Fibroblast of skin of right quadriceps (primary cell): ENCODE data around the gene FUT1.
A peak's percentile ranks its signal among the peaks of the same experiment; 100 is the strongest.
"Not testable (repeated sequence)": the region's sequence is repeated elsewhere in the genome, so short reads cannot be mapped to it uniquely, and the experiment has no call there.

Experiments used
- DNase-seq: peaks from one replicate; pipeline ENCODE4 v3.0.0-alpha.2; 2013

Gene FUT1

DNA sequence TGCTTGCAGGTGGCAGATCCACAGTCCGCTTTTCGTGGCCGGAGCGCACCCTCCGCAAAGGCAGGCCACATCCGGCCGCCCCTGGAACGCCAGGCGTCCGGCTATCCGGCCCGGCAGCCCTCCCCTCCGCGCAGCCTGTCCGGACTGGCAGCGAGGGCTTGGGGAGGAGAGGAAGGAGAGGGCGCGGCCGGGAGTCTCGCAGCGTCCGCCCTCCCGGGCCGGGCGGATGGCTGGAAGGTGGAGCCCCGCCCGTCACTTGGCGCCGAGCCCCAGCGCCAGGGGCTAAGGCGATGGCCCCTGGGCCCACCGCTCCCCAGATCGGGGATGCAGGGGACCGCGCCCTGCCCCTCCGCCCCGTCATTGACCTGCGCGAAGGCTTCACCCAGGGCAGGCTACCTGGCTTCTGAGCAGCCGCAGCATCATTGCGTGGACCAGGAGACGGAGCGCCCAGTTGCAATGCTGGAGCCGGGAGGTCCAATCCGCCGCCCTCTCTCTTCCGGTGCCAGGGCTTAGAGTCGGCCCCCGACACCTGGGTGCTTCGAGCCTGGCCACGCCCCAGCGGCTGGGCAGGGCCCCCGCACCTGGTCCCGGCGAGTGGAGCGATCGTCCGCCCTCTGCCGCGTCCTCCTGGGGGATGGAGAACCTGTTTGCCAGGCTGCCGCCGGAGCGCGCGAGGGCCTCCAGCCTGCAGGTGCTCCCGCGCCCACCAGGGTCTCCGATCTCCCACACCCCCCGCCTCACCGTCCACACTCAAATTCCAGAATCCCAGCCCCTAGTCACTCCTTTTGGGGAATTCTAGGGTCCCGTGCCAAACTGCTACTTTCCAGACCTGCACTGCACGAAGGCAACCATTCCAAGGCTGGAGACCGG lies at the start of gene FUT1:
FUT1 (minus strand) TSS at position 146 of the 870 bp plus-strand sequence. CDS start 1,360 bp downstream, outside the sequence.
- DNase-seq, result no peak

DNA sequence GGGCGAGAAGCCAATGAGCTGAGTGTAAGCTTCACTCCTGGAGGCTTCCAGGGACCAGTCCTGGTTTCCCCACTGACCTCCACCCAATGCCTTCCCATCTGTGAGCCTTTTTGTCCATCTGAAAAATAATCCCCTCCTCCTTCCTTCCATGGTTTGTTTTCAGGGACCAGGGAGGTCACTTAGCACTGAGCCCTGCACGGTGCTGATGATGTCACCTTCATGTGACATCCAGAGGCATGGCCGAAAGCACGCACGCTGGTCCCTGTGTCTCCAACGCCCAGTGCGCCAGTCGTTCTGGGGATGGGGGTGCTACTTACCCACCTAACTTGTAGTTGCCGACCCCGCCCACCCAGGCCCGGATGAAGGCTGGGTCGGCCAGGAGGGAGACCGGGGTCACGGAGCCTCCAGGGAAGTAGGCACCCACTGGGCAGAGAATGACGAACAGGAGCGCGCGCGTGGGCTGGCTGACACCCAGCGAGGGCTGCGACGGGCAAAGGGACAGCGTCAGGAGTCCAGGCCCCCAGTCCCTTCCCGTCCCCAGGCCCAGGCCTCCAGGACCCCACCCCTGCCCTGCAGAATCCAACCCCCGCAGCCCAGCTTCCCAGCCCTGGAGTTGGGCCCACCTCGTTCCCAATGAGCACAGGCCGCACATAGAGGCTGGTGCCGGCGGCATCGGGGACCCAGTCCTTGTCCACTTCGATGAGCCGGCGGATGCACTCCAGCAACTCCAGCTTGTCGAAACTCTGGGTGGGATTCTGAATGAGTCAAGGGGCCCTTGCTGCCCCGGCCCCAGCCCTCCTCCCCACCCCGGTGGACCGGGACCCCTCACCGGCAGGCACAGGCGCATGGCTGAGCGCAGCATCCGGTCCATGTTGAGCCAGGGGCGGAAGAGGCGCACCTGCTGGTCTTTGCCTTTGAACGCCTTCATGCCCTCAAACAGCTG lies 47.2 kb upstream of the FUT1 start:
- DNase-seq, result no peak

DNA sequence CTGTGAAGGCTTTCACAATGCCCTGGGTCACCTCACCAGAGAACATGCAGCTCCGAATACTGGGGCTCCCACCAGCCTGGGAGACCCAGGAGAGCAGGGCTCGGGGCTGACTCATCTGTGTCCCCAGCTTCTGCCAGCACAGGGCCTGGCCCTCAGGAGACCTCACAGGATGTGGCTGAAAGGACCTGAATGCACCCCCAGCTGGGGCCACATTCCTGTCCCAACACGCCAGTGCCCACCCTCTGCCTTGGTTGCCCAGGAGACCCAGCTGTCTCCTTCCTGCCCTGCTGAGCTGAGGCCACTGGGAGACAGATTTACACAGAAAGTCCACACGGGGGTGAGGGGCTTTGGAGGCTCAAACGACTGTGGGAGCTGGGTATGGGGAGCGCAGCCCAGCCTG lies 46.5 kb upstream of the FUT1 start:
- DNase-seq, result peak; percentile 42

DNA sequence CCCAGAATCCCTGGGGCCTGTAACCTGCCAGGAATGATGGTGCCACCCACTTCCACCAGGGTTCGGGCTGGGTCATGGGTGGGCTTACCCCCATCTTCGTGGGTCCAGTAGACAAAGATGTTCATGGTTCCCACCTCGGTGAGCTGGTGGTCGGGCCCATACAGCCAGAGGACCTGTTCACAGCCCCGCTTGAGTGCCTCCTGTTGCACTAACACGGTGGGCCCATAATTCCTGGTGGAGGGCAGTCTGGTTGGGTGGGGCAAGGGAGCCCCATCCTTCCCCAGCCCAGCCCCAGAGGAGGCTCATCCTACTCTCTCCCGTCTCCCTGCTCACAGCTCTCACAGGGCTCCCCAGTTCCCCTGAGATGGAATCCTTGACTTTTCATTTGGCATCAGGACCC lies 44.7 kb upstream of the FUT1 start:
- no peak for DNase-seq

DNA sequence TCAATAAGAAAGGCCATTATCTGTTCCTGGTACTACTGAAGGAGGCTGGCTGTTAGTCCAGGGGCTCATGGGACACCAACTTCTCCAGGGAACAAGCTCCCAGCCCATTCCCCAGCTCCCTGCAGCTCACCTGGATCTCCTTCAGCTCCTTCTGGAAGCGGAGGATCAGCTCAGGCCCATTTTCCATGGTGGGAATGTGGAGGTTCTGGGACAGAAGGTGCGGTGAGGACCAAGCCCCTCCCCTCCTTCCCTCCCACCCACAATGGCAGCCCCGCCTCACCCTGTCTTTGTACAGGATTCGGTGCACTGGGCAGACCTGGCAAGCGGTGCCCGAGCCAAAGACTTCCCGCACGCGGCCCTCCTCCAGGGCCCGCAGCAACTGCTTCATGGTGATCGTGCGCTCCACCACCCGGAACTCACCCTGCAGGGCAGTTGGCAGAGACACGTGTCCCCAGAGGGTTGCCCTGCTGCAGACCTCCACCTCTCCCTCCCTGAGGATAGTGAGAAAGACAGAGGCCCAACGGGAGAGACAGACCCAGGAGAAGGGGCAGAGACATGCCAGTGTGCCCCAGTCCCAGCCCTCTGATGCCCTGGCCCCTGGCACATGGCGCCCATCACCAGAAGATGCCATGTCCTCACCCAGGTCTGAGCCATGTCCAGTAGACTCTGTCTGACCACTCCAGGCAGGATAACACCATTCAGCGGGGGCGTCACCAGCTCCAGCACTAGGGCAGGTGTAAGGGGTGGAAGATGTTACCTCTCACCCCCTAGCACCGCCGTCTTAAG lies 44.0 kb upstream of the FUT1 start:
- no peak for DNase-seq

DNA sequence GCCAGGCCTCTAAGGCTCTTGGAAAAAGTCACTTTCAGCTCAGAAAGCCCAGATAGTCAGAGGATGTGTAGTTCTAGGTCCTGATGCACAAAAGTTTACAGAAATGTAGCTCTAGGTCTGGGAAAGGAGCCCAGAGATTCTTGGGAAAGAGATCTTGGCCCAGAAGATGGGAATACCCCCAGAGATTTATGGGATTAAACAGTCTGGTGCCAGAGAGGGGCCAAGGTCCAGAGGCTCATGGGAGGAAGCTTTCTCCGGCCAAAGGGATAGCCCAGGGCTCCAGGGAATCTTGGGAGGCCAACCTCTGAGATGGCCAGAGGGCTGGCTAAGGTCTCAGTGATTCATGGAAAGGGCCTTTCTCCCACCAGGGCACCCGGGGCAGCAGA lies 43.2 kb upstream of the FUT1 start:
- DNase-seq, result no peak

DNA sequence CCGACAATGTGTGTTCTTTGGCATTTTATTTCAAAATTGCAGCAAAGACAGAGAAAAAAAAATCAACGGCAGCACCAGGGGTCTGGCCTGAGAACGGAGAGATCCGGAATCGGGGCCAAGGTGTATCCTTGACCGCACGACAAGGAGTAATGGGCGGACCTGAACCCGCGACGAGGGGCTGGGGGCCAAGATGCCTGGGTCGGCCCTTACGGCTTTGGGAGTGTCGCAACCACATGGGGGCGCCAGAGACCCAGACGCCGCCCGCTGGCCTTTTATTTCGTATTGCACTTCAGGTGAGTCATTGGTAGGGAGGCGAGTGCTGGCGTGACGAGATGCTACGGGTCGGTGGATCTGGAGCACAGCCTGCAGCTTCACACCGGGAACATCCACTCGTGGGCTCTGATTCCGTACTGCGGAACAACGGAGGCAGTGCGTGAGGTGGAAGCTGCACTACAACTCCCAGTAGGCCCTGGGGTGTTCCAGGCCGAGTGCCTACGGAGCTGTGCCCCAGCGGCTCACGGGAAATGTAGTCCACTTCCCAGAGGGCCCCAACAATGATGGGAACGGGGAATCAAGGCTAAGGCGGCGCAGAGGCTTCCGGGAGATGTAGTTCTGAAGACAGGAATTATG lies 42.7 kb upstream of the FUT1 start:
- DNase-seq, result peak; percentile 92

DNA sequence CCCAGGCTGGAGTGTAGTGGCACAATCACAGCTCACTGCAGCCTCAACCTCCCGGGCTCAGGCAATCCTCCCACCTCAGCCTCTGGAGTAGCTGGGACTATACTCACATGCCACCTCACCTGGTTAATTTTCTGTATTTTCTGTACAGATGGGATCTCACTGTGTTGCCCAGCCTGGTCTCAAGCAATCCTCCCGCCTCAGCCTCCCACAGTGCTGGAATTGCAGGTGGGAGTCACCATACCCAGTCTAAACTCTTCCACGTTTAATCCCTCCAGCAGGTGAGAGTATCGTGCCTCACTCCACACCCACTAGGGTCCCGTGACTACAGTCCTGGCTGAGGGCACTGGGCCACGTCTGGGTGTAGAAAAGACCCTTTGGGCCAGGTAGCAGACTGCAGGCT lies 41.9 kb upstream of the FUT1 start:
- DNase-seq, result no peak

DNA sequence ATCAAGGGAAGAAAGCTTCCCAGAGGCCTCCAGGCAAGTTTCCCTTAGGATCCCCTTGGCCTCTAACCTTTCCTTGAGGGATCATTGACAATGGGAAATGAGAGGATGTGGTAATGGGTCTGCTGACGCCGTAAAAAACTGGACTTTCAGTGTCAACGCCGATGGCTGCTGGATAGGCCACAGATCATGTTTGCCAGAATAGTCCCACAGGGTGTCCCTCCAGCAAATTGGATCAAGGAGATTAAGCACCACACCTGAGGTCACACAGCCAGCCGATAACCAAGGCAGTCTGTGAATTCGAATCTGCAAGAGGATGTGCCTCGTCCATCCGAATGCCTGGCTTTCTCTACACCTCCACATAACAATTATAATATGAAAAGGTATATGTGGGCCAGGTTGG lies 40.8 kb upstream of the FUT1 start:
- no peak for DNase-seq

DNA sequence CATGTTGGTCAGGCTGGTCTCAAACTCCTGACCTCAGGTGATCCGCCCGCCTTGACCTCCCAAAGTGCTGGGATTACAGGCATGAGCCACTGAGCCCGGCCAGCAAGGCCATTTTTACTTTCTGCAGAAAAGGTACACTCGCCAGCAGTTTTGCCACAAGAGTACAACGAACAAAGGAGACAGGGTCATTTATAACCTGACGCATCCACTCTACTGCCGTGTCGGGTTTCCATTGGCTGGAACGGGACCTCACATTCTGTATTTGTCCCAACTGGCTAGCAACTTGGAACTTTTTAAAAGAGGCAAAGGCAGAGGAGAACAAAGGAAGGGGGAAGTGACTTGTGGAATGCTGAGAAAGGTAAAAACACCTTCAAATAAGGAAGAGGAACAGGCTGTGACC lies 34.9 kb upstream of the FUT1 start:
- DNase-seq, result not testable (repeated sequence)

DNA sequence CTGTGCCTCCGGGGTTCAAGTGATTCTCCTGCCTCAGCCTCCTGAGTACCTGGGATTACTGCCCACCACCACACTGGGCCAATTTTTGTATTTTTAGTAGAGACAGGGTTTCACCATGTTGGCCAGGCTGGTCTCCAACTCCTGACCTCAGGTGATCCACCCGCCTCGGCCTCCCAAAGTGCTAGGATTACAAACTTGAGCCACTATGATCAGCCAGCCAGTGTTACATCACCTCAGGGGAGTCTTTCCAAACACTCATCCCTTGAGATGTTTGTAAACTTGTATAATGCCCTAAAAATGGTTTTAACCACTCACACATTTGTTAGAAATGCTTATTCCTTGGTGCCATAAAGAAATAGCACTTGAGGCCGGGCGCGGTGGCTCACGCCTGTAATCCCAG lies 34.0 kb upstream of the FUT1 start:
- DNase-seq, result not testable (repeated sequence)

DNA sequence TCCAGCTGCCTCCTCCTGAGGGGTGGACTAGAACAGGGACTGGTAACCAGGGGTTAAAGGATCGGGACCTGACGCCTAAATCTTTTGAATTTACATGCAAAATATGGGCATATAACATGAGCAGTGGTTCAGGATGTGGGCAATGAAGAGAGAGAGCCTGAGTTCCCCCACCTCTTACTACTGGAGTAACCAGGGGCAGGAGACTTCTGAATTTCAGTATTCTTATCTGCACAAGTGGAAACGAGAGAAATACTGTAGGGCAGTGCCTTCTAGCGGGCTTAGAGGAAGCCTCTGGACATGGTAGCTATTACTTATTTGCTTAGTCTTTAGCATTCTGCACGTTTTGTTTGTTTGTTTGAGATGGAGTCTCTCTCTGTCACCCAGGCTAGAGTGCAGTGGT lies 32.1 kb upstream of the FUT1 start:
- no peak for DNase-seq

DNA sequence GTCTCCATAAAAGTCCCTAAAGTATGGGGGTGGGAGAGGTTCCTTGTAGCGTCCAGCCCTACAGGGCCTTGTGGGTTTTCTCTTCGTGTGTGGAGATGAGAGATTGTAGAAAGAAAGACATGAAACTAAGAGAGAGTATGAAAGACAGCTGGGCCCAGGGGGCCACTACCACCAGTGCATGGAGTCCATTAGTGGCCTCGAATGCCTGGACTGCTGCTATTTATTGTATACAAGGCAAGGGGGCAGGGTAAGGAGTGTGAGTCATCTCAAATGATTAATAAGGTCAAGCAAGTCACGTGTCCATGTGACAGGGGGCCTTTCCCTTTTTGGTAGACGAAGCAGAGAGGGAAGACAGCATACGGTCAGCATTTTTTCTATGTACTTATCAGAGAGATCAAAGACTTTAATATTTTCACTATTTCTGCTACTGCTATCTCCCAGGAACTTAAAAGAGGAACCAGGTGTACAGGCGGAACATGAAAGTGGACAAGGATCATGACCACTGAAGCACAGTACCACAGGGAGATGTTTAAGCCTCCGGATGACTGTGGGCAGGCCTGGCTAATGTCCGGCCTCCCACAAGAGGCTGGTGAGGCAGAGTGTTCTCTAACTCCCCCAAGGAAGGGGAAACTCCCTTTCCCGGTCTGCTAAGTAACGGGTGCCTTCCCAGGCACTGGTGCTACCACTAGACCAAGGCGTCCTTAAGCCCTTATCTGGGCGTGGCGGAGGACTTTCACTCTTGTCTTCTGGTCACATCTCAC lies 28.4 kb upstream of the FUT1 start:
- DNase-seq, result peak; percentile 29

DNA sequence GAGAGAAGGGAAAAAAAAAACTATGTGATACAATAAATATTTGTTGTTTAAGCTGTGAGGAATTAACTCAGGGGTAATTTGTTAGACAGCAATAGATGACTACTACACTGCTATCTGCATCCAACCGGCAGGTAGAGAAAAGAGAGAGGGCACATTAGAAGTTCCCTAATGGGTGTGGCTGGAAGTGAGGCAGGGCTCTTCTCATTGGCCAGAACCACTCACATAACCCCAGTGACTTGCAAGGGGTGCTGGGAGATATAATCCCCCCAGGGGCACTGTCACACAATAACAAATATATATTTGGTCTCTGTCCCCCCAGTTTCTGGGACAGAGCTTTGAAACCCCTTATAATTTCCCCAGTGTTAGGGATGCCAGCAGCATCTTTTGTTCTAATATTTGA lies 27.2 kb upstream of the FUT1 start:
- DNase-seq, result no peak

DNA sequence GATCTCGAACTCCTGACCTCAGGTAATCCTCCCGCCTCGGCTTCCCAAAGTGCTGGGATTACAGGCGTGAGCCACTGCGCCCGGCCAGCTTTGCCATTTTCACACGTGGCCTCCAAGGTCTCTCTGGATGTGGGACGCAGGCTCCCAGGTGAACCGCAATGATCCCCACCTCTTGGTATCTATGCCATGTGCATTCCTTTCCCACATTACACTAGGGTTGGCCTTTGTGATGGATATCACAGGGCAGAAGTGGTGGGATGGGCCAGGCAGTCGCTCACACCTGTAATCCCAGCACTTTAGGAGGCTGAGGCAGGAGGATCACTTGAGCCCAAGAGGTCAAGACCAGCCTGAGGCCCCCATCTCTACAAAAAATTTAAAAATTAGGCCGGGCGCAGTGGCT lies 25.3 kb upstream of the FUT1 start:
- no peak for DNase-seq

DNA sequence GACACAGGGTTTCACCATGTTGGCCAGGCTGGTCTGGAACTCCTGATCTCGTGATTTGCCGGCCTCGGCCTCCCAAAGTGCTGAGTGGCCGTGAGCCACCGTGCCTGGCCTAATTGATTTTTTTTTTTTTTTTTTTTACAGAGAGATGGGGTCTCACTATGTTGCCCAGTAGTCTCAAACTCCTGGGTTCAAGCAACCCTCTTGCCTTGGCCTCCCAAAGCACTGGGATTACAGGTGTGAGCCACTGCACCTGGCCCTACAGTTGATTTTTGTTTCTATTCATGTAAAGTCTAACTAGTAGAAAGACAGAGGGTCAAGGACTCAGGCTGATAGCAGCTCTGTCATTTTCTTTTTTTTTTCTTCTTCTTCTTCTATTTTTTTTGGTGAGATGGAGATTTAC lies 24.7 kb upstream of the FUT1 start:
- no peak for DNase-seq

DNA sequence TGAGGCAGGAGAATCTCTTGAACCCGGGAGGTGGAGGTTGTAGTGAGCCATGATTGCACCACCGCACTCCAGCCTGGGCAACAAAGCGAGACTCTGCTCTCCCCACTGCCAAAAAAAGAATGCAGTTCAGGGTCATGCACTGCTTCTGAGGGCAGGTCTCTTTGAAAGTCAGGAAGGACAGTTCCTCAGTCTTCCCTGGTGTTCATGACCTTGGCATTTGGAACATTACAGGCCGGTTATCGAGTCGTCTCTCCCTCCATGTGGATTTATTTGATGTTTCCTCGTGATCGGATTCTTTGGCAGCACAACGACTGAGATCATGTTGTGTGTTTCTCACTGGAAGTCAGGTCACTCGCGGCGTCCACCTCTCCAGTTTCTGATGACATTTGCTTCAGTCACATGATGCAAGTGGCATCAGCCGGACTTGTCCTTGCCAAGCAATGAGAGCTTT lies 20.1 kb upstream of the FUT1 start:
- DNase-seq, result no peak

DNA sequence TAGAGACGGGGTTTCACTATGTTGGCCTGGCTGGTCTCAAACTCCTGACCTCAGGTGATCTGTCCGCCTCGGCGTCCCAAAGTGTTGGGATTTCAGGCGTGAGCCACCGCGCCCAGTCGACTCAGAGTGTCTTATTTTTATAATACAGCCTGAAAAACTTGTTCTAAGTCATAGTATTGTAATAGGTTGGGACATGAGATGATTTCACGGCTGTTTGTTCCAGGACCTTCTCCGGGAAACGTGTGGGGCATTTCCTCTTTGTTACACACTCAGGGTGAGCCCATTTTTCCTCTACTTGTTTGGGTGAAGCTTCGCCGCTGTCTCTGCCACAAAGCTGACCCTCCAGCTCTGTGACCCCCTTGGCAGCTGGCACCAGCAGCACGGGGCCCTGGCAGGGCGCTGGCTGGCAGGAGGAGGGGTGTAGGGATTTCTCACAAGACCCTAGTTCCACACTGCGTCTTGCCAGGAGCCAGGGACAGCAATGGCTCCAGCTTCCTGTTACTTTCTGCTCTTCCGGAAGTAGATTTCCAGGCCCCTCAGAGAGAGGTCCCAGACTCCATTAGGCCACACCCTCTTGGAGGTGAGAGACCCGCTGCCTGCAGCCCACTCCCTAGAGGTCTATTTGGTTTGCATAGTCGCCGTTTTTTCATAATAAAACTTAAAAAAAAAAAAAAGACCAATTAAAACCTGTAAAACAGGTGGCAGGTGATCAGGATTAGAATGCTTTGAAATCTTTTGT lies 18.5 kb upstream of the FUT1 start:
- no peak for DNase-seq

DNA sequence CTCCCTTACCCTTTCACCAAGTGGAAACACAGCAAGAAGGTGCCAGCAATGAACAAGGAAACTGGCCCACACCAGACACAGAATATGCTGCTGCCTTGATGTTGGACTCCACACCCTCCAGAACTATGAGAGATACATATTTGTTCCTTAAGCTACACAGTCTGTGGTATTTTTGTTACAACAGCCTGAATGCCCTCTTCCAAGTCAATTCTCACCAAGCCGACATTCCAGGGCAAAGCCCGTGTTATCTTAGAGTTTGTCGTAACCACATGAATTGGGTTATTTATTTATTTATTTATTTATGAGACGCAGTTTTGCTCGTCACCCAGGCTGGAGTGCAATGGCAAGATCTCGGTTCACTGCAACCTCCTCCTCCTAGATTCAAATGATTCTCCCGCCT lies 17.8 kb upstream of the FUT1 start:
- peak; percentile 61 for DNase-seq

DNA sequence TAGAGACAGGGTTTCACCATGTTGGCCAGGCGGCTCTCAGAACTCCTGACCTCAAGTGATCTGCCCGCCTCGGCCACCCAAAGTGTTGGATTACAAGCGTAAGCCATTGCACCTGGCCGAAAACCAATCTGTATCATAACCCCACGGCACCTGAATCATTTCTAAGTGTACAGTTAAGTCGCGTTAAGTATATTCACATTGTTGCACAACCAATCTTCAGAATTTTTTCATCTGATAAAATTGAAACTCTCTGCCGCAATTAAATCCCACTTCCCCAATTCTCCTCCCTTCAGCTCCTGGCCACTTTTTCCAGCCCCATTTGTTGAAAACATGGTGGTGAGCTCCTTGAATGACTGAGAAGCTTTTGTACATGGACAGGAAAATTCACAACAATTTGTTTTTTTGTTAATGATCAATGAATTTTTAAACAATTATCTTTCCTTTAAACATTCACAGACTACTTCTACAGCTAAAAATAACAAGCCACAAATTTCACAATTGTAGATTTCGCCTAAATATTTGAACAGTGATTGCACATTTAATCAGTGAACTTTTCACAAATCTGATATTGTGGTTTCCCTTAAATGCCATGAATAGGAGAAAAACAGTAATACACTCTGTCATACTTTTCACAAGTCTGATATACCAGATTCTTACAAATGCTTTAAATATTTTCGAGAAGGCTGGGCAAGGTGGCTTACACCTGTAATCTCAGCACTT lies 16.7 kb upstream of the FUT1 start:
- no peak for DNase-seq
